ENCODE measurements around the gene BRINP3. TPM values are rescaled to one million over a fixed set of nuclear protein-coding genes. Genes with fewer than 3 reads are reported as not detected.
A peak's percentile ranks its signal among the peaks of the same experiment; 100 is the strongest.

The BRINP3 gene
- total RNA-seq, 3 donors from 2014 or later = 12.4 to 48.7 (median 14.2) TPM

DNA sequence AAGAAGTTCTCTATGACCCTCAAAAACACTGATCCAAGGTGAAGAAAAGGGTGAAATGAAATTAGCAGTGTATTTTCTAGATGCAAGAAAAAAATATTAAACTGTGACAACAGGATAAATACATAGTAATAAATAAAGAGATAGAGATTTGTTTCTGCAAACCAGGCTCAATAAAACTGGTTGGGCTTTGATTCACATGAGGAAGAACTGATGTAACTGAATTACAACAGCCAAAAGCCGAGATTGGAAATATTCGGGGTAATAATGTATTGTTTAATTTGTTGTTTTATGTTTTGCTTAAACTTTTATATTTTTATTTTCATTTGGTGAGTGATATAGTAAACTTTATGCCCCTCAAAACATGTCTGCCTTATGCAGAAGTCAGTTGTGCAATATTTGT, 285.0 kb downstream of the BRINP3 start:
- no peaks in the 10 kb centered on the region for H3K36me3 ChIP-seq (ENCODE audit: low read depth)
- no peaks in the 10 kb centered on the region for H3K4me1 ChIP-seq (ENCODE audit: low read depth)
- intact Hi-C loops (cut with DNase I, micrococcal nuclease) = no loop called here
- no peak overlapping the region for H3K4me3 ChIP-seq
- no peak for DNase-seq
- ATAC-seq = no peak
- TF ChIP-seq, protein P1, sequence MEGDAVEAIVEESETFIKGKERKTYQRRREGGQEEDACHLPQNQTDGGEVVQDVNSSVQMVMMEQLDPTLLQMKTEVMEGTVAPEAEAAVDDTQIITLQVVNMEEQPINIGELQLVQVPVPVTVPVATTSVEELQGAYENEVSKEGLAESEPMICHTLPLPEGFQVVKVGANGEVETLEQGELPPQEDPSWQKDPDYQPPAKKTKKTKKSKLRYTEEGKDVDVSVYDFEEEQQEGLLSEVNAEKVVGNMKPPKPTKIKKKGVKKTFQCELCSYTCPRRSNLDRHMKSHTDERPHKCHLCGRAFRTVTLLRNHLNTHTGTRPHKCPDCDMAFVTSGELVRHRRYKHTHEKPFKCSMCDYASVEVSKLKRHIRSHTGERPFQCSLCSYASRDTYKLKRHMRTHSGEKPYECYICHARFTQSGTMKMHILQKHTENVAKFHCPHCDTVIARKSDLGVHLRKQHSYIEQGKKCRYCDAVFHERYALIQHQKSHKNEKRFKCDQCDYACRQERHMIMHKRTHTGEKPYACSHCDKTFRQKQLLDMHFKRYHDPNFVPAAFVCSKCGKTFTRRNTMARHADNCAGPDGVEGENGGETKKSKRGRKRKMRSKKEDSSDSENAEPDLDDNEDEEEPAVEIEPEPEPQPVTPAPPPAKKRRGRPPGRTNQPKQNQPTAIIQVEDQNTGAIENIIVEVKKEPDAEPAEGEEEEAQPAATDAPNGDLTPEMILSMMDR (IDR thresholded peaks at IDR 0.05) = no peak
- H3K9me3 ChIP-seq = no peaks in the 10 kb centered on the region

GRCh38 chr1:190183588-190183987, 294.1 kb downstream of the BRINP3 start:
- H3K36me3 ChIP-seq (ENCODE audit: low read depth) = no peaks in the 10 kb centered on the region
- TF ChIP-seq, protein P1 (IDR thresholded peaks at IDR 0.05) = no peak
- no peak overlapping the region for H3K4me3 ChIP-seq
- H3K4me1 ChIP-seq (ENCODE audit: low read depth) = no peaks in the 10 kb centered on the region
- no peak for DNase-seq
- no peaks in the 10 kb centered on the region for H3K9me3 ChIP-seq
- no peak for ATAC-seq
- intact Hi-C loops (cut with DNase I, micrococcal nuclease) = no loop called here

- intact Hi-C loops (cut with DNase I, micrococcal nuclease) = no loop called here
- ATAC-seq = peak; percentile 22
- DNase-seq = no peak
- TF ChIP-seq, protein P1 (IDR thresholded peaks at IDR 0.05) = no peak
- Histone ChIP-seq H3K4me3 (no peak overlapping the region), H3K36me3 (ENCODE audit: low read depth) (no peaks in the 10 kb centered on the region), H3K4me1 (ENCODE audit: low read depth) (no peaks in the 10 kb centered on the region), H3K9me3 (no peaks in the 10 kb centered on the region)
These were observed 297.8 kb downstream of the BRINP3 start for GRCh38 chr1:190179817-190180216.

DNA sequence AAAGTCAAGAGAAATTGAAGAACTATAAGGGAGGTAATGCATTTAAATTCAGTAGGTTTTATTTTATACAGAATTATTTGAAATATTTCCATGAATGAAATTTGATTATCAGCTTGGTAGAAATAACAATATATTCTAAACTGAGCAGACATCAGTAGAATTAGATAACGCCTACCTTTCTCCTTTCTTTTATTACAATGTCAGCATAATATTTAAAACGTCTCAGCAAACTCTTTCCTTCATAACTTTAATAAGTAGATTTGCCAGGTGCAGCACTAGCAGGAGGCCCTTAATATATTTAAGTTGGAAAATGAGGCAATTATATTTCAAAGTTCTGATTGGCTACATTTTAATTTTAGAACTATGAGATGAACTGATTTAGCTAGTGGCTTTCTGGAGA, 298.8 kb downstream of the BRINP3 start:
- TF ChIP-seq, protein P1 (IDR thresholded peaks at IDR 0.05) = no peak
- no peak overlapping the region for H3K4me3 ChIP-seq
- ATAC-seq (no peak), DNase-seq (no peak)
- intact Hi-C loops (cut with DNase I, micrococcal nuclease) = no loop called here
- no peaks in the 10 kb centered on the region for H3K9me3 ChIP-seq
- H3K4me1 ChIP-seq (ENCODE audit: low read depth) = no peaks in the 10 kb centered on the region
- H3K36me3 ChIP-seq (ENCODE audit: low read depth) = no peaks in the 10 kb centered on the region

DNA sequence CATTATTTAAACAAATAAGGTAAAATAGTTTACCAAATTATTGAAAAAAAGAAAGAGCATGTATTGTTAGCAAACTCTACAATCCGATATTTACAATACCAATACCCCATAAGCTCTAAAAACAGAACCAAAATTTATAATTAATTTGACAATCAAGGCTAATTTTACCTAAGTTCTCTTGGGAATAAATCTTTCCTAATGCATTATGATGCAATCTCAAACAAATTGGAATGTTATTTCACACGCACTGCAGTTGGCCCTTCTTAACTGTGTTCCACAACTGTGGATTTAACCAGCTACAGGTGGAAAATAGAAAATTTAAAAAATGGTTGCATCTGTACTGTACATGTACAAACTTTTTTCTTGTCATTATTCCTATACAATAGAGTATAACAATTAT, 300.1 kb downstream of the BRINP3 start:
- intact Hi-C loops (cut with DNase I, micrococcal nuclease) = no loop called here
- ATAC-seq (no peak), DNase-seq (no peak)
- no peak overlapping the region for H3K4me3 ChIP-seq
- no peaks in the 10 kb centered on the region for H3K9me3 ChIP-seq
- TF ChIP-seq, protein P1 (IDR thresholded peaks at IDR 0.05) = no peak
- no peaks in the 10 kb centered on the region for H3K36me3 ChIP-seq (ENCODE audit: low read depth)
- H3K4me1 ChIP-seq (ENCODE audit: low read depth) = no peaks in the 10 kb centered on the region

- DNase-seq (no peak), ATAC-seq (no peak)
- Histone ChIP-seq H3K4me3 (no peak overlapping the region), H3K4me1 (ENCODE audit: low read depth) (no peaks in the 10 kb centered on the region), H3K36me3 (ENCODE audit: low read depth) (no peaks in the 10 kb centered on the region), H3K9me3 (no peaks in the 10 kb centered on the region)
- TF ChIP-seq, protein P1 (IDR thresholded peaks at IDR 0.05) = no peak
- intact Hi-C loops (cut with DNase I, micrococcal nuclease) = no loop called here
These were observed 300.9 kb downstream of the BRINP3 start for GRCh38 chr1:190176776-190177175.
